GM23248 (cell line): Measurements from ENCODE around the gene ZRSR2. TPM values are rescaled to one million over a fixed set of nuclear protein-coding genes. Genes with fewer than 3 reads are reported as not detected.

Experiments
- DNase-seq: peaks from one replicate; pipeline ENCODE4 v3.0.0-alpha.2; 2015
- H2AFZ ChIP-seq: fragments of 200-600 bp; sonication (generic); 2 replicates; pipeline ENCODE4 v1.6.1; 2016; ENCODE audit warnings: antibody characterized with exemption
- H3F3A ChIP-seq: fragments of 200-600 bp; sonication (generic); 2 replicates; pipeline ENCODE4 v1.6.1; 2016; ENCODE audit warnings: mild to moderate bottlenecking, antibody characterized with exemption, mixed run types; ENCODE audit not compliant: insufficient read depth
- H3K27ac ChIP-seq: fragments of 200-600 bp; sonication (generic); 2 replicates; pipeline ENCODE4 v1.5.1; 2016; ENCODE audit warnings: mild to moderate bottlenecking
- H3K27me3 ChIP-seq: fragments of 200-600 bp; sonication (generic); replicated peaks from 2 replicates; pipeline ENCODE4 v1.6.1; 2016; ENCODE audit warnings: mild to moderate bottlenecking; ENCODE audit not compliant: insufficient read depth
- H3K36me3 ChIP-seq: fragments of 200-600 bp; sonication (generic); 2 replicates; pipeline ENCODE4 v1.6.1; 2016; ENCODE audit warnings: low read depth, mild to moderate bottlenecking
- H3K4me1 ChIP-seq: fragments of 200-600 bp; sonication (generic); 2 replicates; pipeline ENCODE4 v1.6.1; 2016; ENCODE audit warnings: mild to moderate bottlenecking; ENCODE audit not compliant: insufficient read depth
- H3K4me2 ChIP-seq: fragments of 200-600 bp; sonication (generic); one replicate; pipeline ENCODE4 v1.6.1; 2016; ENCODE audit warnings: mild to moderate bottlenecking; ENCODE audit not compliant: unreplicated experiment
- H3K4me3 ChIP-seq: fragments of 200-600 bp; sonication (generic); 2 replicates; pipeline ENCODE4 v1.5.1; 2016; ENCODE audit warnings: mild to moderate bottlenecking
- H3K79me2 ChIP-seq: fragments of 200-600 bp; sonication (generic); 2 replicates; pipeline ENCODE4 v1.6.1; 2016; ENCODE audit warnings: mild to moderate bottlenecking; ENCODE audit not compliant: insufficient read depth
- H3K9ac ChIP-seq: fragments of 200-600 bp; sonication (generic); 2 replicates; pipeline ENCODE4 v1.6.1; 2016; ENCODE audit warnings: mild to moderate bottlenecking
- H3K9me2 ChIP-seq: fragments of 200-600 bp; sonication (generic); 2 replicates; pipeline ENCODE4 v1.6.1; 2016; ENCODE audit warnings: mixed run types, mild to moderate bottlenecking, moderate library complexity; ENCODE audit not compliant: insufficient read depth
- H3K9me3 ChIP-seq: fragments of 200-600 bp; sonication (generic); one replicate; pipeline ENCODE4 v1.6.1; 2017; ENCODE audit warnings: low read depth
- H4K20me1 ChIP-seq: fragments of 200-600 bp; sonication (generic); 2 replicates; pipeline ENCODE4 v1.6.0; 2016; ENCODE audit not compliant: insufficient read depth
- EZH2 ChIP-seq: fragments of 200-600 bp; sonication (generic); IDR thresholded peaks from 2 replicates; pipeline ENCODE4 v1.6.1; 2018; ENCODE audit warnings: antibody characterized with exemption, mild to moderate bottlenecking; ENCODE audit not compliant: insufficient read depth, poor library complexity, severe bottlenecking
- EZH2phosphoT487 ChIP-seq: fragments of 200-600 bp; sonication (generic); IDR thresholded peaks from 2 replicates; pipeline ENCODE4 v1.6.1; 2018; ENCODE audit warnings: antibody characterized with exemption, moderate library complexity, mild to moderate bottlenecking, low read depth; ENCODE audit not compliant: insufficient read depth
- WGBS, 2 experiments: methylation state at CpG; one replicate each; pipeline ENCODE4 v1.1.6; 2015 to 2017; ENCODE audit warnings: low lambda C conversion rate in 2 of 2, low coverage in 1 of 2; ENCODE audit errors: missing lambda C conversion rate in 2 of 2; 5-methylcytosine and 5-hydroxymethylcytosine counted together
- in situ Hi-C: fragments of 300-500 bp; cut with MboI; formaldehyde crosslinking; loops from 2 replicates; pipeline ENCODE4 v1.15.0; 2020
- polyA plus RNA-seq: library from polyadenylated mRNA; unstranded; fragments of >200 nt; fragmentation: Nextera tagmentation; extraction: Ambion mirVana; gene quantifications from 2 replicates; pipeline ENCODE4 v1.2.1, GENCODE V29; 2016
- total RNA-seq: library from RNA; depleted of rRNA; stranded (reverse); fragments of >200 nt; shearing (Covaris generic); gene quantifications from 2 replicates; pipeline ENCODE4 v1.2.3, GENCODE V29; 2014

ZRSR2 gene
- total and polyA plus RNA-seq, 2 experiments from 2014 or later, result 4.1 to 9.9 TPM

- H3K27me3 ChIP-seq, result no peaks in the 10 kb centered on the region
- no peaks in the 10 kb centered on the region for H3K9me2 ChIP-seq
- H3K4me2 ChIP-seq, result no peak overlapping the region
- H3K9me3 ChIP-seq, result no peaks in the 10 kb centered on the region
- H3F3A ChIP-seq, result no peaks in the 10 kb centered on the region
- H3K9ac ChIP-seq, result no peak overlapping the region
- no peak overlapping the region for H2AFZ ChIP-seq
- DNase-seq, result no peak
- in situ Hi-C loops, result no loop called here
- H3K4me1 ChIP-seq, result no peaks in the 10 kb centered on the region
- TF ChIP-seq EZH2phosphoT487, result no peak
- TF ChIP-seq EZH2, result no peak
- no peaks in the 10 kb centered on the region for H3K79me2 ChIP-seq
- WGBS, 2 experiments, result 94 to 100% methylated on average over 3 of the region's 3 CpGs
- no peaks in the 10 kb centered on the region for H3K36me3 ChIP-seq
- H4K20me1 ChIP-seq, result no peaks in the 10 kb centered on the region
- H3K27ac ChIP-seq, result no peak overlapping the region
- no peak overlapping the region for H3K4me3 ChIP-seq
Measured at GRCh38 chrX:15838017-15838416, 47.7 kb downstream of the ZRSR2 start.

- Histone ChIP-seq H3F3A (no peaks in the 10 kb centered on the region), H3K9me3 (no peaks in the 10 kb centered on the region), H3K4me1 (no peaks in the 10 kb centered on the region), H3K9me2 (no peaks in the 10 kb centered on the region), H3K79me2 (no peaks in the 10 kb centered on the region), H3K36me3 (no peaks in the 10 kb centered on the region), H3K27ac (no peak overlapping the region), H3K4me3 (no peak overlapping the region), H3K4me2 (no peak overlapping the region), H3K9ac (no peak overlapping the region), H2AFZ (no peak overlapping the region), H3K27me3 (no peaks in the 10 kb centered on the region), H4K20me1 (no peaks in the 10 kb centered on the region)
- 60 to 61% methylated on average over 2 of the region's 2 CpGs for WGBS, 2 experiments
- in situ Hi-C loops, result no loop called here
- TF ChIP-seq EZH2, result no peak
- no peak for TF ChIP-seq EZH2phosphoT487
- DNase-seq, result no peak
Measured at GRCh38 chrX:15841853-15842516, 51.7 kb downstream of the ZRSR2 start.

GRCh38 chrX:15843960-15844359, 53.7 kb downstream of the ZRSR2 start:
- no peaks in the 10 kb centered on the region for H3K36me3 ChIP-seq
- H4K20me1 ChIP-seq, result no peaks in the 10 kb centered on the region
- H3K4me1 ChIP-seq, result 0 out of 2 replicates have a peak, but pooled peaks cover 5% of the 10 kb centered on the region
- no peak for TF ChIP-seq EZH2
- TF ChIP-seq EZH2phosphoT487, result no peak
- in situ Hi-C loops, result no loop called here
- H3K27me3 ChIP-seq, result no peaks in the 10 kb centered on the region
- H3K9ac ChIP-seq, result no peak overlapping the region
- H3K4me2 ChIP-seq, result no peak overlapping the region
- H3K79me2 ChIP-seq, result no peaks in the 10 kb centered on the region
- no peaks in the 10 kb centered on the region for H3K9me2 ChIP-seq
- no peak overlapping the region for H2AFZ ChIP-seq
- no peak overlapping the region for H3K4me3 ChIP-seq
- DNase-seq, result no peak
- no peaks in the 10 kb centered on the region for H3K9me3 ChIP-seq
- no peaks in the 10 kb centered on the region for H3F3A ChIP-seq
- H3K27ac ChIP-seq, result no peak overlapping the region

- Histone ChIP-seq H3K9me2 (no peaks in the 10 kb centered on the region), H3K27me3 (no peaks in the 10 kb centered on the region), H3F3A (no peaks in the 10 kb centered on the region), H3K27ac (no peak overlapping the region), H3K4me3 (no peak overlapping the region), H3K4me1 (0 out of 2 replicates have a peak, but pooled peaks cover 5% of the 10 kb centered on the region), H3K36me3 (no peaks in the 10 kb centered on the region), H3K79me2 (no peaks in the 10 kb centered on the region), H3K4me2 (no peak overlapping the region), H3K9ac (no peak overlapping the region), H3K9me3 (no peaks in the 10 kb centered on the region), H2AFZ (no peak overlapping the region), H4K20me1 (no peaks in the 10 kb centered on the region)
- 42 to 53% methylated on average over 1 of the region's 1 CpG for WGBS, 2 experiments
- TF ChIP-seq EZH2phosphoT487, result no peak
- no peak for TF ChIP-seq EZH2
- no peak for DNase-seq
- in situ Hi-C loops, result no loop called here
Measured at GRCh38 chrX:15848576-15848975, 58.3 kb downstream of the ZRSR2 start.

GRCh38 chrX:15849555-15849954, 59.3 kb downstream of the ZRSR2 start:
- Histone ChIP-seq H3K27ac (no peak overlapping the region), H2AFZ (no peak overlapping the region)

More at GRCh38 chrX:15849555-15849954, 59.3 kb downstream of the ZRSR2 start:
- WGBS, 2 experiments, result 77 to 82% methylated on average over 5 of the region's 5 CpGs
- Histone ChIP-seq H3K4me2 (no peak overlapping the region), H4K20me1 (no peaks in the 10 kb centered on the region), H3K27me3 (no peaks in the 10 kb centered on the region), H3K9ac (no peak overlapping the region), H3K9me2 (no peaks in the 10 kb centered on the region), H3K4me1 (0 out of 2 replicates have a peak, but pooled peaks cover 5% of the 10 kb centered on the region), H3K9me3 (no peaks in the 10 kb centered on the region), H3K4me3 (no peak overlapping the region), H3K79me2 (no peaks in the 10 kb centered on the region), H3F3A (no peaks in the 10 kb centered on the region), H3K36me3 (no peaks in the 10 kb centered on the region)
- DNase-seq, result peak; percentile 23
- TF ChIP-seq EZH2phosphoT487, result no peak
- no peak for TF ChIP-seq EZH2
- in situ Hi-C loops, result no loop called here
